ENCODE data around the gene SYT11.
"Not testable (repeated sequence)": the region's sequence is repeated elsewhere in the genome, so short reads cannot be mapped to it uniquely, and the experiment has no call there.

The SYT11 gene

GRCh38 chr1:155912056-155912536, 52.7 kb downstream of the SYT11 start:
- DNase-seq (ENCODE audit: low read depth): no peak
- no peak for TF ChIP-seq CTCF (IDR thresholded peaks at IDR 0.05; ENCODE audit: low read length, missing control alignments)
- H3K4me3 ChIP-seq (replicated peaks; ENCODE audit: low read depth, low read length): no peak overlapping the region

GRCh38 chr1:155913969-155914757, 54.8 kb downstream of the SYT11 start:
- no peak for TF ChIP-seq CTCF (IDR thresholded peaks at IDR 0.05; ENCODE audit: low read length, missing control alignments)
- no peak for DNase-seq (ENCODE audit: low read depth)
- H3K4me3 ChIP-seq (replicated peaks; ENCODE audit: low read depth, low read length): no peak overlapping the region

GRCh38 chr1:155918660-155919059, 59.3 kb downstream of the SYT11 start:
- TF ChIP-seq CTCF (IDR thresholded peaks at IDR 0.05; ENCODE audit: low read length, missing control alignments): no peak
- no peak for DNase-seq (ENCODE audit: low read depth)
- no peak overlapping the region for H3K4me3 ChIP-seq (replicated peaks; ENCODE audit: low read depth, low read length)

- TF ChIP-seq CTCF (IDR thresholded peaks at IDR 0.05; ENCODE audit: low read length, missing control alignments): no peak
- DNase-seq (ENCODE audit: low read depth): no peak
- no peak overlapping the region for H3K4me3 ChIP-seq (replicated peaks; ENCODE audit: low read depth, low read length)
Observed at GRCh38 chr1:155919801-155920200, 60.4 kb downstream of the SYT11 start.

GRCh38 chr1:155920717-155921116, 61.4 kb downstream of the SYT11 start:
- no peak for TF ChIP-seq CTCF (IDR thresholded peaks at IDR 0.05; ENCODE audit: low read length, missing control alignments)
- no peak overlapping the region for H3K4me3 ChIP-seq (replicated peaks; ENCODE audit: low read depth, low read length)
- no peak for DNase-seq (ENCODE audit: low read depth)

- no peak for TF ChIP-seq CTCF (IDR thresholded peaks at IDR 0.05; ENCODE audit: low read length, missing control alignments)
- DNase-seq (ENCODE audit: low read depth): no peak
- no peak overlapping the region for H3K4me3 ChIP-seq (replicated peaks; ENCODE audit: low read depth, low read length)
Observed at GRCh38 chr1:155925506-155925905, 66.1 kb downstream of the SYT11 start.

GRCh38 chr1:155929057-155929456, 69.7 kb downstream of the SYT11 start:
- DNase-seq (ENCODE audit: low read depth): peak; percentile 44
- no peak overlapping the region for H3K4me3 ChIP-seq (replicated peaks; ENCODE audit: low read depth, low read length)
- TF ChIP-seq CTCF (IDR thresholded peaks at IDR 0.05; ENCODE audit: low read length, missing control alignments): no peak

GRCh38 chr1:155930725-155931124, 71.4 kb downstream of the SYT11 start:
- H3K4me3 ChIP-seq (replicated peaks; ENCODE audit: low read depth, low read length); DNase-seq (ENCODE audit: low read depth): not testable (repeated sequence)

Data from fibroblast of pulmonary artery (primary cell).